Omental fat pad (tissue), 4 donors: ENCODE data around the gene ZNF627. TPM values are rescaled to one million over a fixed set of nuclear protein-coding genes. Genes with fewer than 3 reads are reported as not detected.

Experiments used
- ATAC-seq: fragments of 150-250 bp; one replicate; pipeline ENCODE4 v1.9.1; 2016; ENCODE audit warnings: mild to moderate bottlenecking, moderate library complexity; ENCODE audit not compliant: low FRiP score
- DNase-seq: peaks from one replicate; pipeline ENCODE4 v3.0.0-alpha.2; 2019; ENCODE audit warnings: low spot score
- CTCF ChIP-seq, 3 donors: fragments of 450-650 bp; IDR thresholded peaks; one replicate each; pipeline ENCODE4 v1.5.1; 2016 to 2017; ENCODE audit warnings: antibody characterized with exemption in 3 of 3, mild to moderate bottlenecking in 3 of 3, moderate library complexity in 2 of 3
- total RNA-seq, 4 donors: library from RNA; depleted of rRNA; stranded (reverse); fragments of >200 nt; gene quantifications; one replicate each; pipeline ENCODE4 v1.1.0, GENCODE V29; 2016

The ZNF627 gene
- total RNA-seq, 4 donors from 2014 or later: 5.4 to 12.1 (median 6.2) TPM

GRCh38 chr19:11578258-11579142 lies 18.8 kb upstream of the ZNF627 start:
- DNase-seq (no peak), ATAC-seq (no peak)
- TF ChIP-seq CTCF (IDR thresholded peaks at IDR 0.05): no peak

DNA sequence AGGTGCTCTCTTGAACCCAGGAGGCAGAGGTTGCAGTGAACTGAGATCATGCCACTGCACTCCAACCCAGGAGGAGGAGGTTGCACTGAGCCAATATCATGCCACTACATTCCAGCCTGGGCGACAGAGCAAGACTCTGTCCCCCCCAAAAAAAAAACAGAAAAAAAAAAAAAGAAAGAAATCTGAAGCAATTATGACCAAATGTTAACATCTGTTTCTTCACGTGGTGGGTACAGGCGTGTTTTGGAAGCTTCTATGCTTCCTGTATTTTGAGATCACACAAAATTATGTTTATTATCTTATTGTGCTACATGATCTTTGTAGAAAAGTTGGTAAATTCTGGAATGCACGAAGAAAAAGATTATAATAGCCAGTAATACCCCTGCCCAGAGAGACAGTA lies 17.2 kb upstream of the ZNF627 start:
- no peak for TF ChIP-seq CTCF (IDR thresholded peaks at IDR 0.05)
- ATAC-seq (no peak), DNase-seq (no peak)

DNA sequence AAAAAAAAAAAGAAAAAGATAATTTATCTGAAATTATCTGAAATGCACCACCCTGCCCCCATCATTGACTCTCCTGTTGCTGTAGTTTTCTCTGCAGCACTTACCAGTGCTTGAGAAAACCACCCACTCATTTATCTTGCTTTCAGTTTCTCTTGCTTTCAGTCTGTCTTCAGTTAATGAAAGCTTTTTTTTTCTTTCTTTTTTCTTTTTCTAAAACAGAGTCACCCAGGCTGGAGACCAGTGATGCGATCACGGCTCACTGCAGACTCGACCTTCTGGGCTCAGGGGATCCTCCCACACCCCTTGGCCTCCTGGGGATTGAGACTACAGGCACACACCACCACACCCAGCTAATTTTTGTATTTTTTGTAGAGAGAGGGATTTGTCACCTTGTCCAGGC lies 15.5 kb upstream of the ZNF627 start:
- no peak for ATAC-seq
- no peak for DNase-seq

GRCh38 chr19:11586331-11586730 lies 11.0 kb upstream of the ZNF627 start:
- DNase-seq: no peak
- no peak for ATAC-seq
- no peak for TF ChIP-seq CTCF (IDR thresholded peaks at IDR 0.05)

More for the DNA sequence above, 15.5 kb upstream of the ZNF627 start:
- no peak for TF ChIP-seq CTCF (IDR thresholded peaks at IDR 0.05)

DNA sequence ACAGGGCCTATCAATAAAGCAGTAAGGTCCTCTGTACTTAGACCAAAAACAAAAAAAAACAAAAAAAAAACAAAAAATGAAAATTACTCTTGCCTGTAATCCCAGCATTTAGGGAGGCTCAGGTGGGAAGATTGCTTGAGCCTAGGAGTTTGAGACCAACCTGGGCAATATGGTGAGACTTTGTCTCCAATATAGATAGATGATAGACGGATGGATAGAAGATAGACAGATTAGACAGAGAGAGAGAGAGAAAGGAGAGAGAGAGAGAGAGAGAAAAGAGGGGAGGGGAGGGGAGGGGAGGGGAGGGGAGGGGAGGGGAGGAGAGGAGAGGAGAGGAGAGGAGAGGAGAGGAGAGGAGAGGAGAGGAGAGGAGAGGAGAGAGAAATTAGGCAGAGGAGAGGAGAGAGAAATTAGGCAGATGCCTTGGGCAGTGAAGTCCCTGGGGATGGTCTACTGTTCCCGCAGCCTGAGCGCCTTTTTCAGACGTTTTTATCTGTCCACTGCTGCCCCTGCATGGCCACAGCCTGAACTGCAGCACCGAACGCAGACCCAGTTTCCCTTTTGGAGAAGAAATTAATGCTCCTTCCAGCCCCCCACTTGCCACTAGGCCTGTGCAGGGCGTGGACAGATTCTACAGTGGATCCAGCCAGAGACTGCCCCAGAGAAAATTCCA lies 9.8 kb upstream of the ZNF627 start:
- peak; percentile 71 for DNase-seq
- peak; percentile 81 for ATAC-seq
- peak in 1 of 3 donors; percentile 84 for TF ChIP-seq CTCF (IDR thresholded peaks at IDR 0.05)

GRCh38 chr19:11587975-11588631 lies 9.2 kb upstream of the ZNF627 start:
- DNase-seq (no peak), ATAC-seq (peak; percentile 35)
- TF ChIP-seq CTCF (IDR thresholded peaks at IDR 0.05): no peak
